ENCODE results near the gene SGF29. TPM values are rescaled to one million over a fixed set of nuclear protein-coding genes. Genes with fewer than 3 reads are reported as not detected.
"Not testable (repeated sequence)": the region's sequence is repeated elsewhere in the genome, so short reads cannot be mapped to it uniquely, and the experiment has no call there.

Gene SGF29
- 14.9 and 15.6 TPM in 2 replicates for total RNA-seq (2014; rRNA removed)
- 14.3 TPM for polyA plus RNA-seq (2012)

DNA sequence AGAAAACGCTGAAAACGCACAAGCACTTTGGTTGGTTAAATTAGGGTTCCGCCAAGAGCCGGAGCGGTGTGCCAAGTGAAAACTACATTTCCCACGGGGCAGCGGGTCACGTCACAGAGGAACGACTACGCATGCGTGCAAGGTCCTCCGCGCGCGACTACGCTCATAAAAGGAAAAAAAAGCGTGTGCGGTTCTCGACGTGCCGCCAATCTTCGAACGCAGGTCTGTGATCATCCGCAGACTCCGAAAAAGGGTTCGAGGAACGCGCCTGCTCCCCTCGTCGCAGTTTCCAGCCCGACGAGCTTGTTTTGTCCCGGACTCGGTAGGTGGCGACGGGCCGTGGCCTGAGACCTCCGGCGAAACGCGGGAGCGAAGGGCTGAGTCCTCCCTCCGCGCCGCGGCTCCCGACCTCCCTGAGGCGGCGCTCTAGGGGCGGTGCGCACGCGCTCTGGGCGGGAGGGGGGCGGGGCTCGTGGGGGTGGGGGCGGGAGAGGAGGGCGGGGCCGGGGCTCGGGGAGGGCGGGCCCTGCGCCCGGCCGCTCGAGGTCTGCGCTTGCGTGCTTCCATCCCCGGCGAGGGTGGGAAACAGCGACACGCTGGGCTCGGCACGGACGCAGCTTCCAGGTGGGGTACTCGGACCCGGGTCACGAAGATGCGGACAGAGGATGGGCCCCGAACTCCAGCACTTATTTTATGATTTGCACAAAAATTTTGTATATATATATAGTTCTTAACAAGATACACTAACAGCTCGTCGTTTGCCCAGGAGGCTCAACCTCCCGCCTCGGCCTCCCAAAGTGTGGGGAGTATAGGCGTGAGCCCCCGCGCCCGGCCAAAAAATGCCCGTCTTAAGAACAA, at the start of gene SGF29:
Gene SGF29 (plus strand): TSS at position 145 of the 858 bp plus-strand sequence. CDS start 27,150 bp downstream, outside the sequence.
- peak; percentile 90 for DNase-seq (ENCODE audit: low read depth)

DNA sequence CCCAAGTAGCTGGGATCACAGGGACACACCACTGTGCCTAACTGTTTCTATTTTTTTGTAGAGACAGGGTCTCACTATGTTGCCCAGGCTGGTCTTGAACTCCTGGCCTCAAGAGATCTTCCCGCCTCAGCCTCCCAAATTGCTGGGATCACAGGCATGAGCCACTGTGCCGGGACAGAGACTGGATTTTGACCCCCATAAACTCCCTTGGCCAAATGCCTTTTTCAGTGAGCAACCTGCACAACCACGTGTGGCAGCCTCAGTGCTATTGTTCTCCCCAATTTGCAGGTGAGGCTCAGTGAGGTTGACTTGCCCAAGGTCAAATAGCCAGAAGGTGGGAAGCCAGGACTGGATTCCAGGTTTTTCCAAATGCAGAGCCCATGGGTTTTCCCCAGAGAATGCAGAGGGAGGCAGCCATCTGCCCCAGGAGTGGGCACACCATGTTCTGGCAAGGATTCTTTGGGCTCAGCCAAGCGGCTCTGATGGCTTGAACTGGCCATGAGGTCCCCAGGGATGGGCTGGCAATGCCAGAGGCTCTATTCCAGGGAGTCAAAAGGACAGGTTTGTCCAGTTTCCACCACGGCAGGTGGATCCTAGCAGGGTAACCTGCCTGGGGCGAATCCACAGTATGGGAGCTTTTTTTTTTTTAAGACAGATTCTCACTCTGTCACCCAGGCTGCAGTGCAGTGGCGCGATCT, 48.9 kb upstream of the SGF29 start:
- no peak for DNase-seq (ENCODE audit: low read depth)

DNA sequence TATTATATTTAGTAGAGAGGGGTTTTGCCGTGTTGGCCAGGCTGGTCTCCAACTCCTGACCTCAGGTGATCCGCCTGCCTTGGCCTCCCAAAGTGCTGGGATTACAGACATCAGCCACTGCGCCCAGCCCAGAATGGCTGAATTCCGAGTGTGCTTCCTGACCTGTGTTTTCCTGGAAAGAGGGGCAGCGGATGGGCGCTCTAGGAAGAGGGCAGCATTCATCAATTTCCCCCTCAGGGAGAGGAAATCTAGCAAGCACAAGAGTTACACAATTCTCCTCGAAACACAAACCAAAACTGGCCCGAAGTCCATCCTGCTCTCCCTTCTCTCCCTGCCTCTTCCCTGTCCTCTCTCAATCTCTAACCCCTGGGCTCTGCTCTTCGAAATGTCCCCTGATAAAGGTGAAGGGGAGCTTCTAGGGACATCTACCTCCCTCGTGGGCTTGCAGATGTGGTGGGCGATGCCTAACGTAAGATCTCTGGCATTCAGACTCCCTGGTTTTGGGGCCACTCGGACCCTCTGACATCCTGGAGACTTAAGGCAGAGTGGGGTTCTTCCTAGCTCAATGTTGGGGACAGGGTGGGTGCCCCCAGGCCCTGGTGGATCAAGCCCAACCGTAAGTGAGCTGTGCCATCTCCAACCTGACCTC, 48.1 kb upstream of the SGF29 start:
- no peak for DNase-seq (ENCODE audit: low read depth)

DNA sequence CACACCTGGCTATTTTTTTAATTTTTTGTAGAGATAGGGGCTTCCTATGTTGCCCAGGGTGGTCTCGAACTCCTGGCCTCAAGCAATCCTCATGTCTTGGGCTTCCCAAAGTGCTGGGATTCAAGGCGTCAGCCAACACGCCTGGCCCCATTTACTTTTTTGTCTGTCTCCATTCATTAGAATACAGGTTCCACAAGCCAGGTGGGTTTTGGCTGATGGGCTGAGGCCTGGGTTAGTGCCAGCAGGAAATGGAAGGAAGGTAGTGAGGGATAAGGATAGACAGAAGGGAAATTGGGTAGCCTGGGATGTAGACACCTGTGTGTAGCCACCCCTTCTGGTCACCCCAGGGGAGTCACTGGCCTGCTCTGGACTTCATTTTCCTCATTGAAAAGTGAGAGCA, 42.7 kb upstream of the SGF29 start:
- no peak for DNase-seq (ENCODE audit: low read depth)

DNA sequence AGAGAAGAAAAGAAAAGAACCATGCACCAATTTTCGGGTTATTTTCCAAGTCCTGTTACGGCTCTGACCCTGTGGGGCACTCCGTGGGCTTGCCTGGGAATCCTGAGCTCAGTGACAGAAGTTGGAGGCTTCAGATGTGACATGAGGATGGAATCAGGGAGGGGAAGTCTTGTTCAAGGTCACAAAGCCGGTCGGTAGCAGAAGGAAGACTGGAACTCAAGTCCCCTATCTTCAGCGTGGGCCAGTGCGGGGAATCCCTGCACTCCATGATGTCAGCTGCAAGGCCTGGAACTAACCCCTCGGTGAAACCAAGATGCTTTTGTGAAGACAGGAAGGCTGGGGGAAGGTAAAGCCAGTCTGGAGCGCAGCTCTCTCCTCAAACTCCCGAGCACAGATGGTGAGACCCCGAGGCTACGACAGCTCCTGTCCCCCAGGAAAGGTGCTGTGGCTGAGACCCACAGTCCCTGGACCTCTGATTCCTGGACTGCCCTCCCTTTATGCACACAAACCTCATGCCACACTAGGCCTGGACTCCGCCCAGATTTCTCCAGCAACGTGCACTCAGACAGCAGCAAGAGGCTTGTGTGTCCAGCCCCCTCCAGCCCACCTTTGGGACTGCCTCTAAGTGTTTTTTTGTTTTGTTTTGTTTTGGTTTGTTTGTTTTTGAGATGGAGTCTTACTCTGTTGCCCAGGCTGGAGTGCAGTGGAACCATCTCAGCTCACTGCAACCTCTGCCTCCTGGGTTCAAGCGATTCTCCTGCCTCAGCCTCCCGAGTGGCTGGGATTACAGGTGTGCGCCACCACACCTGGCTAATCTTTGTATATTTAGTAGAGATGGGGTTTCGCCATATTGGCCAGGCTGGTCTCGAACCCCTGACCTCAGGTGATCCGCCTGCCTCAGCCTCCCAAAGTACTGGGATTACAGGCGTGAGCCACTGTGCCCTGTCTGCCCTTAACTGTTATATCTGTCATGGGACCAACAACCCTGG, 41.6 kb upstream of the SGF29 start:
- DNase-seq (ENCODE audit: low read depth) = no peak

DNA sequence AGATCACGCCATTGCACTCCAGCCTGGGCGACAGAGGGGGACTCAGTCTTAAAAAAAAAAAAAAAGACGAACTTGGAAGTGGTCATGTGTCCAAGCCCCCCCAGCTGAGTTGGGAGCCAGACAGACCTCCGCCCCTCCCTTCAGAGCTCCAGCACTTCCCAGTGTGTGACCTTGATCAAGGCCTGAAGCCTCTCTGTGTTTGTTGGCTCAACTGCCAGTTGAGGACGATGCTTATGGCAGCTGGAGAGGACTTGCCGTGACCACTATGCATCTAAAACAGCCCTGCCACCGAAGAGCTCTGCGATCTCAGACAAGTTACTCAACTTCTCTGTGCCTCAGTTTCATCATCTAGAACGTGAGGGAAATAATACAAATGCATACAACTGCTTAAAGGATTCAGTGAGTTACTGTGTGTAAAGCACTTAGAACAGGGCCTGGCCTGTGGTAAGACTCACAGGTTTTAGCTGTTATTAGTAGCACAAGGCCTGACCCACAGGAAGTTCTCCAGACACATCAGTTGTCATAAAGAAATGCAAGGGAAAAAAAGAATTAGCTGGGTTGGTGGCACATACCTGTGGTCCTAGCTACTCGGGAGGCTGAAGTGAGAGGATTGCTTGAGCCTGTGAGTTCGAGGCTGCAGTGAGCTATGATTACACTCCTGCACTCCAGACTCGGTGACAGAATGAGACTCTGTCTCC, 40.1 kb upstream of the SGF29 start:
- DNase-seq (ENCODE audit: low read depth) = no peak

DNA sequence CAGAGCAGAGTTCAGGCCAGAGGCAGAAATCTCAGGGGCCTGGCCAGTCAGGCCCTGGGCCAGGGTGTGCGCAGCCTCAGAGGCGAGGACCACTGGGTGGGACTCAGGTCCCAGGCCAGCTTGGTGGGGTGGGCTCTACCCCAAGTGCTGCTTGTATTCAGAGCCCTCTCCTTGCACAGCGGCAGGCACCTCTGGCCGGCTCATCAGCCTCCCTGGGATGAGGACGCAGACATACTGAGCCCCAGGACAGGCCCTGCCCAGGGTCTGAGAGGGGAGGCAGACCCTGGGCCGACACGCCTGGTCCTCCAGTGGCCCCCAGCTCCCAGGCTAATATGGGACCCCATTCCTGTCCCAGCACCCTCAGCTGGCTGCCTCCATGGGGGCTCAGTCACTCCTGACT, 39.5 kb upstream of the SGF29 start:
- DNase-seq (ENCODE audit: low read depth) = no peak

DNA sequence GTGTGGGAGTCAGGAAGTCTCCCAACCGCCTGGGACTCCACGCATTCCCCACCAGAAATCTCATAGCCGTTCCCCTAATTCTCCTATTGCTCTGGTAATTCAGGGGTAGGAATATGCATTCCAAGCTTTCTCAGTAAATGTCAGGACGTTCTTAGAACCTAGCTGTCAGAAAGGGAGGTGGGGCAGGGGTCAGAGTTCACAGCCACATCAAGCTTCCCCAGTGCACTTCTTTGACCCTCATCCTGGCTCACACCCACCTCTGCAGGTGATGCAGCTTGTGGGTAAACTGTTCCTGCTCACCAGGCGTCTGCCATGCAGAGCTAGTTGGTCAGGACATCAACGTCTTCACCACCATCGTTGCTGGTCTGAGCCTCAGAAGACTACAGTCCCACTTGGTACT, 33.0 kb upstream of the SGF29 start:
- DNase-seq (ENCODE audit: low read depth) = no peak

DNA sequence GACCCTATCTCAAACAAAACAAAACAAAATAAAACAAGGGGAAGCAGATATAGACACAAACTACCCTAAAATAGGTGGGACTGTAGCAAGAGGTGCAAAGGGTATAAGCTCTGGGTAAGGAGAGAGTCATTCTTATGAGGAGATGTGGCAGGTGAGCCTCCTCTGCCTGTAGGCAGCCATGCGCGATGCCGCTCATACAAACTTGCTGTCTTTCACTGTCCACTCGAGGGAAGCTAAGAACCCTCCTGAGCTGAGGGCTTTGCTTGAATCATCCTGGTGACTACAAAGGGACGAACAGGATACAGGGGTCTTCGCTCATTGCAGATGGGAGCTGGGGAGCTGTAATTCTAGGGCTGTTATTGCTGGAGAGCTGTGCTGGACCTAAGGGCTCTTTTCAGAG, 32.3 kb upstream of the SGF29 start:
- DNase-seq (ENCODE audit: low read depth) = no peak

DNA sequence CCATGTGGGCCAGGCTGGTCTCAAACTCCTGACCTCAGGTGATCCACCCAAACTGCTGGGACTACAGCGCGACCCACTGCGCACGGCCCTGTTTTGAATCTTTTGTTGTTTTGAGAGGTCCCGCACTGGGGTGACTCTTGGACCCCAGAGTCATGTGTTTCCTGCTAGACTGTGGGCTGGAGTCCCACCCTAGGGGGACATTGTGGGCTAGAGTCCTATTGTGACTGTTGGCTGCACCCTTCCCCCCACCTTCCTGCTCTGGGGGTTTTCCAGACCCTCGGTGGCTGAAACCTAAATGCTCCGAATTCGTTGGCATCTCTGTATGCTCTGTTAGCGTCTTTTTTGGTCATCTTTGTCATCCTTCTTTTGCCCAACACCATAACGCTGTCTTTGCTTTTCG, 30.9 kb upstream of the SGF29 start:
- no peak for DNase-seq (ENCODE audit: low read depth)

DNA sequence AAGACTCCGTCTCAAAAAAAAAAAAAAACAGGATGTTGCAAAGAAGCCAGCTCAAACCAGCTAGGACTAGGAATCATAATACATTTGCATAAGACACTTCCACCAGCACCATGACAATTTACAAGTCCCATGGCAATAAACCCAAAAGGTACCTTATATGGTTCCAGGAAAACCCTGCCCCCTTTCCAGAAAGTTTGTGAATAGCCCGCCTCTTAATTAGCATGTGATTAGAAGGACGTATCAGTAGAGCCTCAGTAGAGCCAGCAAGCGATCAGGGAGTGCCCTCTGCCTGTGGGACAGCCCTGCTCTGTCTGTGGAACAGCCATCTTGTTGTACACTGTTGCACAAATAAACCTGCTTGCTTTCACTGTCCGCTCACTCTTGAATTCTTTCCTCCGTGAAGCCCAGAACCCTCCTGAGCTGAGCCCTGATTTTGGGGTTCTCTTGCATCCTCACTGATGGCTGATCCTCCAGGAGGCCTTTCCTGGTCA, 29.0 kb upstream of the SGF29 start:
- DNase-seq (ENCODE audit: low read depth) = no peak

DNA sequence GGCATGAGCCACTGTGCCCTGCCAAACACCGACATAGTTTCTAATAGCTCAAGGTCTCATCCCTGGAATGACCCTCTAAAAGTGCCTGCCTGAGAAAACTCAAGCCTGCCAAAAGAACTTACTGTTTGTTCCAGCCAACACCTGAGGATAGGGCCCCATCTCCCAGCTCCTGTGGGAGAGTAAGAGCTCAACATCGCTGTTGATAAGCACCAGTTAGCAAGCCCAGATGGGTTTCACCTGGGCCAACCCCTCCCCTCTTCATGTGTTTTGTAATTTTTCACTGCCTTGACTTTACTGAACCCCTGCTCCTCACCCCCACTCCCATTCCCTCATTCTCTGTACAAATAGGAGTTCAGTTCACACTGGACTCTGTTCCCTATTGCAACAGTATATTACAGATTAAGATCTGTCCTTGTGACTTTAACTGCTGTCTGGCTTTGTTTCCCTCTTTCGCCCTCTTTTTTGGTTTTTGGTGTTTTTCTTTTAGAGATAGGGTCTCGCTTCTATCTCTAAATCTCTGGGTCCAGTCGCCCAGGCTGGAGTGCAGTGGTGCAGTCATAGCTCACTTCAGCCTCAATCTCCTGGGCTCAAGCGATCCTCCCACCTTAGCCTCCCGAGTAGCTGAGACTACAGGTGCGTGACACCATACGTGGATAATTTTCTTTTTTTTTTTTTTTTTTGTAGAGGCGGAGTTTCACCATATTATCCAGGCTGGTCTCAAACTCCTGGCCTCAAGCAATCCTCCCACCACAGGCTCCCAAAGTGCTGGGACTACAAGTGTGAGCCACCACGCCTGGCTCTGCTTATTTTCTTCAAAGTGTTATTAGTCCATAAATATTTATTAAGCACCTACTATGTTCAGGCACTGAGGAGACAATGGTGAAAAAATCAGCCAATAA, 27.3 kb upstream of the SGF29 start:
- no peak for DNase-seq (ENCODE audit: low read depth)

DNA sequence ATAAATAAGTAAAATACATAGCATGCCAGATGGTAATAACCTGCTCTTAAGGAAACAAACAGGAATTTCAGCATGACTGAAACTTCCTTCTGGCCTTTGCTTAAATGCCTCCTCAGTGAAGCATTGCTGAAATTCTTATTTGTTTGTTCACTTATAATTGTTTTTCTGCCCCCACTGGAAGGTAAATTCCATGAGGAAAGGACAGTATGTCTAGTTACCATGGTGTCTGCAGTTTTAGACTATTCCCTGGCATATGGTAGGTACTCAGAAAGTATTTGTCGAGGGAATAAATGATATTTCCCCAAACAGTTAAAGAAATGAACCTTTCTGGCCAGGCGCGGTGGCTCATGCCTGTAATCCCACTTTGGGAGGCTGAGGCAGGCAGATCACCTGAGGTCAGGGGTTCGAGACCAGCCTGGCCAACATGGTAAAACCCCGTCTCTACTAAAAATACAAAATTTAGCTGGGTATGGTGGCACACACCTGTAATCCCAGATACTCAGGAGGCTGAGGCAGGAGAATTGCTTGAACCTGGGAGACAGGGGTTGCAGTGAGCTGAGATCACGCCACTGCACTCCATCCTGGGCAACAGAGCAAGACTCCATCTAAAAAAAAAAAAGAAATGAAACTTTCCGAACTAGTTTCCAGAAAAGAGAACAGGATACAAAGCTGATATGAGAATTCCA, 26.5 kb upstream of the SGF29 start:
- DNase-seq (ENCODE audit: low read depth) = not testable (repeated sequence)

DNA sequence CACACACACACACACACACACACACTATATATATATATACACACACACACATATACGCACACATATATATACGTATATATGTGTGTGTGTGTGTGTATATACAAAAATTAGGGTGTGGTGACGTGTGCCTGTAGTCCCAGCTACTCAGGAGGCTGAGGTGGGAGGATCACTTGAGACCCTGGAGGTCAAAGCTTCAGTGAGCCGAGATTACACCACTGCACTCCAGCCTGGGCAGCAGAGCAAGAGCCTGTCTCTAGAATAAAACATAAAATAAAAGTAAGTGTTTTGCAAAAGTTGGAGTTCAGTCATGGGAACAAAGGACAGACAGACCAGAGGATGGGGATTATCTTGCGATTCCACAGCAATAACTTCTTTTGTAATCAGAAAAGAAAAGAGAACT, 25.7 kb upstream of the SGF29 start:
- no peak for DNase-seq (ENCODE audit: low read depth)

DNA sequence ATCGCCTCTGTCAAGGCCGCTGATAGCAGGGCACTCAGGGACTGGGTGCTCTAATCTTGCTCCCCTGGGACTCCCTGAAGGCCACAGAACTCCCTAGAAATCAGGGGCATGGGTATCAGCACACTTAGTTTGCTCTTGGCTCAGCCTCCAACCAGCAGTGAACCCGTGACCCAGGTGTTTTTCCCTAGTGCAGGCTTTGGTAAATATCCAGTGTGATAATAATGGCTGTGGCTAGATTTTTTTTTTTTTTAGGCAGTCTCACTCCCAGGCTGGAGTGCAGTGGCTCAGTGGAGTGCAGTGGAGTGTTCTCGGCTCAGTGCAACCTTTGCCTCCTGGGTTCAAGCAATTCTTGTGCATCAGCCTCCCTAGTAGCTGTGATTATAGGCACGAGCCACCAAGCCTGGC, 25.3 kb upstream of the SGF29 start:
- no peak for DNase-seq (ENCODE audit: low read depth)

DNA sequence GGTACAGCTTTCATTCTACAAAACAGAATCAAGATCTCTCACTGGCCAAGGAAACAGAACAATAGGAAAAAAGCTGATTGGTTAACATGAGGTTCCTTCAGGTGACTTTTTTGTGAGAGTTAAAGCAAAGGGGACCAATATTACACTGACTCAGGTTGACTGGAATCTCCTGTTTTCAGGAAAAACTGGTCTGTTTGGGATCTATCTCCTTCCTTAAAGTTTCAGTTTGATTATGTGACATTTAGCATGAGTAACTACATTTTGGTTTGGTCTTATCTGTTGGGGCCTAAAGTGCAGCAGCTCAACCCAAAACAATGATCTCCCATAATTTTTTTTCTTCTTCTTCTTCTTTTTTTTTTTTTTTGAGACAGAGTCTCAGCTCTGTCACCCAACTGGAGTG, 24.6 kb upstream of the SGF29 start:
- no peak for DNase-seq (ENCODE audit: low read depth)

DNA sequence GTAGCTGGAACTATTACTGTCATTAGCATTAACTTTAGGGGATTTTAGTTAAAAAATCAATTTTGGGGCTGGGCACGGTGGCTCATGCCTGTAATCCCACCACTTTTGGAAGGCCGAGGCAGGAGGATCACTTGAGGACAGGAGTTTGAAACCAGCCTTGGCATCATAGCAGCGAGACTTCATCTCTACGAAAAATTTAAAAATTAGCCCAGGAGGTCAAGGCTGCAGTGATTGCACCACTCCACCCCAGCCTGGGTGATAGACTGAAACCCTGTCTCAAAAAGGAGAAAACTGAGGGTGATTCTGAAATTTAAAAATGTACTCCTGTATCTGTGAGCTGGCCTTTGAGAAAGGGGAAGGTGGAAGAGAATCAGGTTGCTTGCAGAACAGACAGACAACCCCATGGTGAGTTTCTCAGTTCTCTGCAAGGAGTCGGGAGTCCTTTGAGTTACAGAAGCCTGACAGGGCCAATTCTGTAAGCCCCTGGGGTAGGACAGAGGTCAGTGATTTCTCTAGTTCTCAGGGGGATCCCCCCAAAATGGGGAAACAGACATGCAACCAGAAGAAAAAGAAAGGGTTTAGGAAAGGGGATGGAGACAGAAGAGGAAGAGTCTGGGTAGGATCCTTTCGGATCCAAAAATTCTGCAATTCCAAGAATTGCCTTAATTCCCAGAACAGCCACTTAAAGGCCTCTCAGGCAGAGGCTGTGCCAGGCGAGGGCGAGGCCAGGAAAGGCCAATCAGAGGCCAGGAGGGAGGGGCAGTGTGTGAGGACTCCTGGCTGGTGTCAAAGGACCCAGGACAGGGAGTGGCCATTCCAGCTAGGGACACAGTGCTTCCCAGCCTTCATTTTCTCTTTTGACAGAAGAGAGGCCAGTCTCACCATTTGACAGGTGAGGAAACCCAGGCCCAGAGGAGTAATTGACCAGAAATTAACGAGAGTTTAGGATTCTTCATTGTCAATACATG, 21.7 kb upstream of the SGF29 start:
- peak; percentile 19 for DNase-seq (ENCODE audit: low read depth)
